DMS 273 (cell line): Measurements from ENCODE around the gene PPARGC1A.

Experiments
- DNase-seq: peaks from one replicate; lab custom pipeline; 2025; ENCODE audit not compliant: unreplicated experiment; lab: John Stamatoyannopoulos, UW

Gene PPARGC1A

GRCh38 chr4:23779422-23779821, 110.4 kb downstream of the PPARGC1A start:
- no peak for DNase-seq

- DNase-seq: no peak
Measured at GRCh38 chr4:23775694-23776093, 114.2 kb downstream of the PPARGC1A start.

GRCh38 chr4:23774909-23775308, 114.9 kb downstream of the PPARGC1A start:
- no peak for DNase-seq

GRCh38 chr4:23773884-23774636, 115.8 kb downstream of the PPARGC1A start:
- DNase-seq: no peak

GRCh38 chr4:23770011-23770410, 119.8 kb downstream of the PPARGC1A start:
- DNase-seq: no peak

- DNase-seq: no peak
Measured at GRCh38 chr4:23769406-23769805, 120.4 kb downstream of the PPARGC1A start.

GRCh38 chr4:23768541-23768940, 121.3 kb downstream of the PPARGC1A start:
- peak; percentile 14 for DNase-seq

- DNase-seq: peak; percentile 2
Measured at GRCh38 chr4:23766344-23766743, 123.5 kb downstream of the PPARGC1A start.

- no peak for DNase-seq
Measured at GRCh38 chr4:23763559-23763958, 126.3 kb downstream of the PPARGC1A start.

- DNase-seq: no peak
Measured at GRCh38 chr4:23762551-23762950, 127.3 kb downstream of the PPARGC1A start.

GRCh38 chr4:23759066-23759465, 130.8 kb downstream of the PPARGC1A start:
- DNase-seq: no peak

- no peak for DNase-seq
Measured at GRCh38 chr4:23754688-23755087, 135.2 kb downstream of the PPARGC1A start.

- DNase-seq: no peak
Measured at GRCh38 chr4:23750125-23750524, 139.7 kb downstream of the PPARGC1A start.

- DNase-seq: peak; percentile 7
Measured at GRCh38 chr4:23747281-23747735, 142.5 kb downstream of the PPARGC1A start.

GRCh38 chr4:23746672-23747071, 143.2 kb downstream of the PPARGC1A start:
- DNase-seq: no peak

GRCh38 chr4:23746027-23746426, 143.8 kb downstream of the PPARGC1A start:
- DNase-seq: no peak

- no peak for DNase-seq
Measured at GRCh38 chr4:23745377-23745776, 144.5 kb downstream of the PPARGC1A start.
